IPS-18c (cell line): Measurements from ENCODE around the gene LRIT3.

Experiments
- H3K4me3 ChIP-seq: 2 replicates; pipeline ENCODE4 v1.7.0; 2013; ENCODE audit warnings: low read depth, mild to moderate bottlenecking, low read length, moderate library complexity; ENCODE audit not compliant: insufficient read depth
- H3K9me3 ChIP-seq: one replicate; pipeline ENCODE4 v1.6.1; 2013; ENCODE audit warnings: mild to moderate bottlenecking, low read length, moderate library complexity; ENCODE audit not compliant: control insufficient read depth, insufficient read depth

LRIT3 gene, protein sequence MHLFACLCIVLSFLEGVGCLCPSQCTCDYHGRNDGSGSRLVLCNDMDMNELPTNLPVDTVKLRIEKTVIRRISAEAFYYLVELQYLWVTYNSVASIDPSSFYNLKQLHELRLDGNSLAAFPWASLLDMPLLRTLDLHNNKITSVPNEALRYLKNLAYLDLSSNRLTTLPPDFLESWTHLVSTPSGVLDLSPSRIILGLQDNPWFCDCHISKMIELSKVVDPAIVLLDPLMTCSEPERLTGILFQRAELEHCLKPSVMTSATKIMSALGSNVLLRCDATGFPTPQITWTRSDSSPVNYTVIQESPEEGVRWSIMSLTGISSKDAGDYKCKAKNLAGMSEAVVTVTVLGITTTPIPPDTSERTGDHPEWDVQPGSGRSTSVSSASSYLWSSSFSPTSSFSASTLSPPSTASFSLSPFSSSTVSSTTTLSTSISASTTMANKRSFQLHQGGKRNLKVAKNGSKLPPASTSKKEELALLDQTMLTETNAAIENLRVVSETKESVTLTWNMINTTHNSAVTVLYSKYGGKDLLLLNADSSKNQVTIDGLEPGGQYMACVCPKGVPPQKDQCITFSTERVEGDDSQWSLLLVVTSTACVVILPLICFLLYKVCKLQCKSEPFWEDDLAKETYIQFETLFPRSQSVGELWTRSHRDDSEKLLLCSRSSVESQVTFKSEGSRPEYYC

DNA sequence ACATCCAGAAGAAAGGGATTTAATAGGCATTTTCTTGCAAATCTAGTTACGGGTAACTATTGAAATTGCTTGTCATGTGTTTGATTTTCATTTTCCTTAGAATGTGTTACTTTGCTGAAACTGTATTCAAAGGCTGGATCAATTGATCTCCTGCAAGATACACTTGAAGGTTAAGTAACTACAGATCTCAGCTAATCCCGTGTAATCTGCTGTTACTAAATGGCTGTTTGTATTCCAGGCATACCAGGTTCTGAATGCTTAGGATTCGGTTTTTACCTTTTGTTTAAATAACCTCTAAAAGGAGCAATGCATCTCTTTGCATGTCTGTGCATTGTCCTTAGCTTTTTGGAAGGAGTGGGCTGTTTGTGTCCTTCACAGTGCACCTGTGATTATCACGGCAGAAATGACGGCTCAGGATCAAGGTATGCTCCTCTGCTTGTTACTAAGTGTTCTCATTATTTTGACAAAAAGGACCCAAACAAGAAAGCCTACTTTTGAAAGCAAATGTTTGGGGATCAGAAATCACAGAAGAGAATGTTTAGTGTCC lies at the start of gene LRIT3:
Gene LRIT3, plus strand, starts transcription at position 212 of the 547 bp plus-strand sequence. Its CDS starts 95 bp downstream, at position 307.
- H3K4me3 ChIP-seq: no peak within 1 kb of the TSS
- no peaks in the 10 kb centered on the region for H3K9me3 ChIP-seq

DNA sequence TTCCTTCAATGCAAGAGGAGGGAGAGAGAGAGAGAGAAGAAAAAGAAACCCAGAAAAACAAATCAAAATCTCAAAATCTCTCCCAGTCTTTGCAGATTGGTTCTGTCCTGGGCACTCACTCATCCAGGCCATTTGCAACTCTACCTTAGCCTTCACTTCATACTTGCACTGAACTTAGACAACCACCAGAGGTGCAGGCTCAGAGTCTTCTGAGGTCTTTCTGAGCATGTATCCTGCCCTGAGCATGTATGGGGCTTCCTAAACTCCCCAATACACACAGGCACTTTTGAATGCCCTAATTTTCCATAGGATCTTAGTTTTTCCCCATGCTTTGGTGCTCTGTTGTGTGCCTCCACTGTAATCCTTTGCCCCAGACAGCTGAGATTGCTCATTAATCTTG lies 49.0 kb upstream of the LRIT3 start:
- Histone ChIP-seq H3K9me3 (no peaks in the 10 kb centered on the region), H3K4me3 (no peak overlapping the region)

DNA sequence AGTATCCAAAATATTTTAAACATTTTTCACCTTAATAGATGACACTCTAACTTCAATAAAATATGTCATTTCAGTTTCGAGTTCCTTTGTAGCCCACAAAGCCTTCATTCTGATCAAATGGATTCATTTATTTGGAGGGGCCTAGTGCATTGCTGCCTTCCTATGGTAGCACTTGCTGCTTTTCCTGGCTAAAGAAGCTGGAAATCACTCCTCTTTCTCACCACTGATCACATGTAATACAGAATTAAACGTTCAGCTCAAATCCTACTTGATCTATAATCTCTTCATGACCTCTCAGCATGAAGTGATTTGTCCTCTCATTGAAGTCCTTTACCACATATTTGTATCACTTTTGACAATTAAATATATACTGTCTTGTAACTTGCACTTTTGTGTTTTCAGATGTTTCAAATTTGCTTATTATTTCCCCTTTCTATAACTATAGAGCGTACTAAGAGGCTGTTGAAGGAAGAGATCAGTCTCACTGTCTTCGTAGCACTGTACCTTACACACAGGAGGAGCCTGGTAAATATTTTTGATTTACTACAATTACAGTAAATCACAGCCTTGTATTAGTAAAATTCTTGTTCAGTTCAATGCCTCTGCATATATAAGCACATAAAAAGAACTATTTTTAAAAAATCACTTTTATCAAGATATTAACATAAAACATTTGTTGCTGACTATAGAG lies 46.7 kb upstream of the LRIT3 start:
- H3K4me3 ChIP-seq: no peak overlapping the region
- no peaks in the 10 kb centered on the region for H3K9me3 ChIP-seq

DNA sequence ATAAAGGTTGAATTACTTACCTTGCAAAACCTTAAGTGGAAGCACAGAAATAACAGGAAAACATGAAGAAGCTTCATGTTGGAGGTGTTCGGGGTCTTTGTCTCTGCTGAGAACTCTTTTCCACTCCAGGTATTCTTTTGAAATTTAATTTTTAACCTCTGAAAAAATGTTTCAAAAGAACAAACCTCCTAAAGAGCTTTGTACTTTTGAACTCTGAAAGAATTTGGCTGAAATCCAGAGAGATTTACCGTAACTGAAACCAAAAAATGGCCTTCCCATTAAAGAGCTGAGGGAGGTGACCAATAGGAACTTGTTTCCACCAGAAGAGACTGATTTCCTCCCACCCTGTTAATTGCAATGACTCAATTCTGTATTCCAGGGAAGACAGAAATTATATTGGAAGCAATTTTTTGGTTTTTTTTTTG lies 46.0 kb upstream of the LRIT3 start, which contains the start of gene CFI:
Gene CFI, minus strand, starts transcription at position 105 of the 425 bp plus-strand sequence. Its CDS starts 28 bp downstream, at position 77.
- H3K4me3 ChIP-seq: no peak within 1 kb of the TSS
- H3K9me3 ChIP-seq: no peaks in the 10 kb centered on the region

DNA sequence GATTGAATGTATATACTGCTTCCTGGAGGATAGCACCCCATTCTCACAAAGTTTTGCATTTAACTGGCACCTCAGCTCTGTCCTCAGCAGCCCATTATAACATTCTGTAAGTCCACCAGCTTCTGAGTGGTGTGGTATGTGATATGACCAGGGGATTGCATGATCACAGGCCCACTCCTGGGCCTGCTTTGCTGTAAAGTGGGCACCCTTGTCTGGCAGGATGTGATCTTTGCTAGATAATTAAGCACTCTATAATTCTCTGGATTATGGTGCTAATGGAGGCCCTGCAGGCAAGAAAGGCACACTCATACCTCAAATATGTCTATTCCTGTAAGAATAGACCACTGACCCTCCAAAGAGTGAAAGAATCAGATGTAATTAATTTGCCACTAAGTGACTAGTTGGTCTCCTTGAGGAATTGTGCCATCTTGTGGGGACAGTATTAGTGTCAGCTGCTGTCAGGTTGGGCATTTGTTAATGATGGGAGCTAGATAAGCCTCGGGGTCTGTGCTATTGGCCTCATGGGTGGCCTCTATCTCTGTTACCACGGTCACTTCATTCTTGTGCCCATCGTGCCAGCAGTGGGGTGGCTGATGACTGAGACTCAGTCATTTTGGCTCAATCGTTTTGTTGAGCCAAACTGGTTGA lies 43.9 kb upstream of the LRIT3 start:
- no peaks in the 10 kb centered on the region for H3K9me3 ChIP-seq
- H3K4me3 ChIP-seq: no peak overlapping the region

DNA sequence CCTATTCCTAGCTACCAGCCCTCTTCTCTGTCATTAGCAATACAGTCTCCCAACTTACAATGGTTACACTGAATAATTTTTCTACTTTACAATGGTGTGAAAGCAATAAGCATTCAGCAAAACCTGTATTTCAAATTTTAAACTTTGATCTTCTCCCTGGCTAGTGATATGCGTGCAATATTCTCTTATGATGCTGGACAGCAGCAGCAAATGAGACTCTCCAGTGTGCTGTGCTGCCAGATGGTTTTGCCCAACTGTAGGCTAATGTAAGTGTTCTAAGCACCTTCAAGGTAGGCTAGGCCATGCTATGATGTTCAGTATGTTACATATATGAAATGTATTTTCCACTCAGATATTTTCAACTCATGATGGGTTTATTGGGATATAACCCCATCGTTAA lies 38.3 kb upstream of the LRIT3 start:
- H3K9me3 ChIP-seq: no peaks in the 10 kb centered on the region
- no peak overlapping the region for H3K4me3 ChIP-seq

DNA sequence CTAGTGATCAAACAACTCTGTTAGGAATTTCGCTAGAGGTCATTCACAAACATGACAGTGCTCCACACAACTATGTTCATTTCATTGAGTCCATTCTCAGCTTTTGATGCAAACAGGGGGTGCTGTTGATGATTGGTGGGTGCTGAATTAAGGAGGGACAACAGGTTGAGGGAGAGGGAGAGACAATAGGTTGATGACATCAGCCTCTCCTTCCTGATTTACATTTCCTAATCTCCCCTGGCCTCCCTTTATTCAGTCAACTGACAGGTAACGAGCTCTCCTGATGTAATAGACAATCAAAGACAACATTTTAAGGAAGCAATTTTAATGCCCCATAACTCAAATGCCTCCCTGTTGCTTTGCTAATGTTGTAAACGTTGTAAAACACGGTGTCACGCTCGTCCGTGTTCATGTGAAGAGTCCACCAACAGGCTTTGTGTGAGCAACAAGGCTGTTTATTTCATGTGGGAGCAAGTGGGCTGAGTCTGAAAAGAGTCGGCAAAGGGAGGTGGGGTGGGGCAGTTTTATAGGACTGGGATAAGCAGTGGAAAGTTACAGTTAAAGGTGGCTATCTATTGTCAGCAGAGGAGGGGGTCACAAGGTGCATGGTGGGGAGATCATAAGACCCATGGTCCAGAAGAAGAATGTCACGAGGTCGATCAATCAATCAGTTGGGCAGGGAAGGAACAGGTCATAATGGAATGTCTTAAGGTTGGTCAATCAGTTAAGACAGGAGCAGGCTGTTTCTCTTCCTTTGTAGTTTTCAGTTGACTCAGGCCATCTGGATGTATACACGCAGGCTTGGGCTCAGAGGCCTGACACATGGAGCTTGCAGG lies 37.1 kb upstream of the LRIT3 start:
- Histone ChIP-seq H3K4me3 (no peak overlapping the region), H3K9me3 (no peaks in the 10 kb centered on the region)

DNA sequence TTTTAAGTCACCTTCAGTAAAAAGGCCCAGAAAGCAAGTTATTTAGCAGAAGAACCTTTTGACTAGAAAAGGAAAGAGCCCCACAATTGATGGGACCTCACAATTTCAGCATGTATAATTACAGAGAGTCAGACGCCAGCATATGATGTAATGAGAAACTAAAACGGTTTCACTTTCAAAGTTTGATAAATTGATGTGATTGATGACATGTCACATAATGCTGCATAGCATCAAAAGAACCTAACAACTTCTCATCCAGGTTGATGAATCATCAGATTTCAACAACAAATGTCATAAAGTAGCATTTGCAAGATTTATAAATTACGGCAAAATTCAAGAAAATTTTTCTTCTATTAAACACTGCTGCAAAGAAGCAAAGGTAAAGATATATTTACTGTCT lies 36.2 kb upstream of the LRIT3 start:
- Histone ChIP-seq H3K9me3 (no peaks in the 10 kb centered on the region), H3K4me3 (no peak overlapping the region)

DNA sequence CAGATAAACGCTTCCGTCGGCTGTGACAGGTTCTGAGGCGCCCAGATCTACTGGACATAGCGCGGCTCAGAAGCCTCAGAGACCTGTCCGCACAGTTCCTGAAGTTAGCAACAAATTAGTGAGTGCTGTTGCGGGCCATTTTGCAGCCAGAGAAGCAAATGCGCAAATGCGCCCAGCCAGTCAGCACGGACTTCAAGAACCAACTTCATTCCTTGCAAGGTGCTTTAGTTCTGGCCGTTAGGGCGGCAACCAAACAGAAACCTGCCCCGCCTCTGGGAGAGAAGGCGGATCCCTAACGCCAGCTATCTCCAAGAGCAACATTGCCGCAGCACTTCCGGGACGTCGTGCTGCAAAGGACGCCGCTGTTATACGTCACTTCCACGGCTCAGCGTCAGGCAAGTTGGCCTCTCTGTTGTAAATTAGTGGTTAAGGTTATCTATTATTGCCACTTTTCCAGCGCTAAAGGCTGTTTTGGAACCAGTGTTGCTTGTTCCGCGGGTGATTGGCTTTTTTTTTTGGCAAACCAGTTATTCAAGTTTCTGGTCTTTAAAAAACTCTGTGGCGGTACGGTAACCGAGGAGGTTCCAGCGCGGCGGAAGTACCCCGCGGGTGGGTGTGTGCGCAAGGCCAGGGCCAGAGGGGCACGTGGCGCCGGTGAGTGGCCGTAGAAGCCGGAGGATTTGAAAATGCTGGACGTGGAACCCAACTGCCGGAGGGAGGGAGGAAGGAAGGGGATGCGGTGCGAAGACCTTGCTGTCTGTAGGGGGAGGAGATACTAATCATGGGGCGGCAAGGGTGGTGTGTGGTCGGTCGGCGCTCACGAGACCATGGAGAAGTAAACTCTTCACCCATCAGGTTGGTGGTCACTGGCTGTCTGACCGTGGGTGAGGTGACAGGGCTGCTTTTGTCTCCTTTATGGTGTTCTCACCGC lies 32.5 kb upstream of the LRIT3 start, which contains the start of gene GAR1:
Gene GAR1, plus strand, starts transcription at position 612 of the 931 bp plus-strand sequence. CDS start 403 bp downstream, outside the sequence.
- H3K4me3 ChIP-seq: peak within 1 kb of the TSS; percentile 80
- no peaks in the 10 kb centered on the region for H3K9me3 ChIP-seq

DNA sequence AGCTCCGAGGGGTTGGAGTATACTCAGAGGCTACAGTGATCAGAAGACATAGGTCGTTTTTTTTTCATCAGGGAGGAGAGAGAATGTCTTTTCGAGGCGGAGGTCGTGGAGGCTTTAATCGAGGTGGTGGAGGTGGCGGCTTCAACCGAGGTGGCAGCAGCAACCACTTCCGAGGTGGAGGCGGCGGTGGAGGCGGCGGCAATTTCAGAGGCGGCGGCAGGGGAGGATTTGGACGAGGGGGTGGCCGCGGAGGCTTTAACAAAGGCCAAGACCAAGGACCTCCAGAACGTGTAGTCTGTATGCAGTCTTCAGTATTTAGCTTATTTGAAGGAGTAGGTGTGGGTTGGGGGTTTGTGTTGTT lies 31.8 kb upstream of the LRIT3 start:
- Histone ChIP-seq H3K4me3 (peak overlapping the region; percentile 80), H3K9me3 (no peaks in the 10 kb centered on the region)

DNA sequence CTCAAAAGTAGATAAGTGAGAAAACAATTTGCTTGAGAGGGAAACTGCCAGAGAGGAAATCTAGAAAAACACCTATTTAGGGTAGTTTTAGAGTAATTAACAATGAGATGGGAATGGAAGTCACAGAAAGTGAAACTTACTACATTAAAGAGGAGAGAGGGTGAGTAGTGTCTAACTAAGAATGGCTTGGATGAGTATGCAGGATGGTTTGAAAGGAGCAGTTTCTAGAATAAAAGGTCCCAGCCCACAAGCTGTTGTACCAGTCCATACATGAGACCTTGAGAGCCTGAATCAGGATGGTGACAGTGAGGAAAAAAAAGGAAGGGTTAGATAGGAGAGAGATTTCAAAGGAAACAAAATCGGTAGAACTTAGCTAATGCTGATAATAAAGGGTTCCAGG lies 31.0 kb upstream of the LRIT3 start:
- H3K4me3 ChIP-seq: no peak overlapping the region
- no peaks in the 10 kb centered on the region for H3K9me3 ChIP-seq

DNA sequence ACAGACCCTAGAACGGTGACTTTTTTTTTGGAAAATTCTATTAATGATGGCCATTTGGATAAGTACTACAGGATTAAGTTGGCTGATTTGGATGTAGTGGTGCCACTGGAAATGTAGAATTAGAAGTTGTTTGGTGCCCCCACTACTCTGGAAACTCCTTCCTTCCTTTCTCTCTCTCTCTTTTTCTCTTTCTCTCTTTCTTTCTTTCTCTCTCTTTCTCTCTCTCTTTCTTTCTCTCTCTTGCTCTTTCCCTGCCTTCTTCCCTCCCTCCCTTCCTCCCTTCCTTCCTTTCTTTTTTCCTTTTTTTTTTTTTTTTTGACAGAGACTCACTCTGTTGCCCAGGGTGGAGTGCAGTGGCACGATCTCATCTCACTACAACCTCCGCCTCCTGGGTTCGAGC lies 29.6 kb upstream of the LRIT3 start:
- no peaks in the 10 kb centered on the region for H3K9me3 ChIP-seq
- H3K4me3 ChIP-seq: no peak overlapping the region

DNA sequence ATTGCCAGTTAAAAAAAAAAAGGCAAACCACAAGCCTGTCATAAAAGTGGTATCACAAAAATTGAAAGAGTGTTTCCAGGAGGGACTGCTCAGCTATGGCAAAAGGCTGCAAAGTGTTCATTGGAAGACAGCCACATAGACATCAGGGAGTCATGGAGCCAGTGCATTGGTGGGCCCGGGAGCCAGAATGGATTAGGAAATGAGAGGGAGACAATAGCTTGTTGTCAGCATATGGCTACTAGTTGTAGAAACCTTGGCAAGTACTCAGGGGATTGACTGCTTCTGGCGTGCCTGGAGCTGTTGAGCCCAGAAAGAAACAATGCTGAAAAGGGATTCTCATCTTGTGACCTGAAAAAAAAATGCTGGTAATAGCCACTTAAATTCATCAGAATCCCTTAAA lies 27.3 kb upstream of the LRIT3 start:
- H3K9me3 ChIP-seq: no peaks in the 10 kb centered on the region
- no peak overlapping the region for H3K4me3 ChIP-seq

DNA sequence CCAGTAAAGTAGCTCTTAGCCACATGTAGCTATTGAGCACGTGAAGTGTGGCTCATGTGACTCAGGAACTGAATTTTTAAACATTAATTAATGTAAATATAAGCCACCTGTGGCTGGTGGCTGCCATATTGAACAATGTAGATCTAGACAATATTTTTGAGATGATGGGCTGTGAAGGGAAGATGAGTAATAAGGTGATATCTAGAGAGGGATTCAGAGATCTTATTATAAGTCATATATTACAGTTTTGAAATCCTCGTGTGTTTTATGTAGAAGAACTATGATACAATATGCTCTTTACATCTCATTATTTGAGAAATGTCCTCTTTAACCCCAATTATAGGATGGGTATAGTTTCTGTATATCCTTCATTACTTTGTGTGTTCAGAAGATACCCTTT lies 26.7 kb upstream of the LRIT3 start:
- H3K4me3 ChIP-seq: no peak overlapping the region
- no peaks in the 10 kb centered on the region for H3K9me3 ChIP-seq

DNA sequence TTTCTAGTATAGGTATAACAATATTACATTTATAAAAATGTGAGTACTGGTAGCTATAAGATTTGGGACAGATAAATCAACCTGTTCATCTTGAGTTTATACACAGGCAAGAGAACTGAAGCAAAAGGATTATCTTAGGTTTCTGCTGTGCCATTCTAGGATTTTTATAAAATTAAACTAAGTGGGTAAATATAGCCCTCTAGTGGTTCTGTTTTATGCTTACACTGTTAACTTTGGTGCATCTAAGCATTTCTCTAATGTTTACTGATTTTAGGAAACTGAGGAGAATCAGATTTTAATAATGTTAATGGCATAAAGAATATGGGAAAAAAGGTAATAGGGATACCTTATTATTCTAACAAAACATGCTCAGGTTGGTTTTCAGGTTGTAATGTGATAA lies 21.2 kb upstream of the LRIT3 start:
- H3K9me3 ChIP-seq: no peaks in the 10 kb centered on the region
- no peak overlapping the region for H3K4me3 ChIP-seq
